PC-9 (cell line): ENCODE results near the gene MYLK. TPM values are rescaled to one million over a fixed set of nuclear protein-coding genes. Genes with fewer than 3 reads are reported as not detected.

ENCODE experiments used
- BruUV-seq: library from RNA; stranded (reverse); fragments of 400-500 nt; replicated peaks from 2 replicates; lab custom pipeline; 2021; lab: Mats Ljungman, UMichigan
- CTCF ChIA-PET: fragments of 300-600 bp; sonication (Branson Sonifier 250); formaldehyde crosslinking; loops from one replicate; lab custom pipeline; 2022; ENCODE audit warnings: antibody characterized with exemption; lab: Charles Lee
- POLR2A ChIA-PET: fragments of 300-600 bp; sonication (Branson Sonifier 250); formaldehyde crosslinking; loops from one replicate; lab custom pipeline; 2022; ENCODE audit warnings: antibody characterized with exemption; ENCODE audit not compliant: unreplicated experiment; lab: Charles Lee
- DNase-seq, 2 experiments: peaks; one replicate each; pipeline versions ENCODE4 v3.0.0 to v3.0.0-alpha.2; 2015 to 2022; ENCODE audit warnings: mixed read lengths in 1 of 2
- H2AFZ ChIP-seq: fragments of 200-600 bp; sonication (generic); 2 replicates; pipeline ENCODE4 v1.8.1; 2017; ENCODE audit warnings: antibody characterized with exemption
- H3F3A ChIP-seq: fragments of 200-600 bp; sonication (generic); 2 replicates; pipeline ENCODE4 v1.8.1; 2017; ENCODE audit warnings: antibody characterized with exemption, mild to moderate bottlenecking, low read depth; ENCODE audit not compliant: insufficient read depth
- H3K27ac ChIP-seq: fragments of 200-600 bp; sonication (generic); 2 replicates; pipeline ENCODE4 v1.6.1; 2016; ENCODE audit warnings: mixed run types
- H3K27me3 ChIP-seq: fragments of 200-600 bp; sonication (generic); 2 replicates; pipeline ENCODE4 v1.6.1; 2016; ENCODE audit warnings: low read depth, mixed run types; ENCODE audit not compliant: insufficient read depth
- H3K36me3 ChIP-seq: fragments of 200-600 bp; sonication (generic); 2 replicates; pipeline ENCODE4 v1.6.1; 2016; ENCODE audit warnings: low read depth, mixed run types
- H3K4me1 ChIP-seq: fragments of 200-600 bp; sonication (generic); replicated peaks from 2 replicates; pipeline ENCODE4 v1.6.1; 2016; ENCODE audit warnings: mixed run types; ENCODE audit not compliant: insufficient read depth
- H3K4me2 ChIP-seq: fragments of 200-600 bp; sonication (generic); 2 replicates; pipeline ENCODE4 v1.6.1; 2017; ENCODE audit warnings: mixed run types
- H3K4me3 ChIP-seq: fragments of 200-600 bp; sonication (generic); 2 replicates; pipeline ENCODE4 v1.6.1; 2016; ENCODE audit warnings: mixed run types
- H3K79me2 ChIP-seq: fragments of 200-600 bp; sonication (generic); 2 replicates; pipeline ENCODE4 v1.6.1; 2017; ENCODE audit warnings: low read depth, mixed run types
- H3K9me2 ChIP-seq: fragments of 200-600 bp; sonication (generic); 2 replicates; pipeline ENCODE4 v1.8.1; 2017; ENCODE audit warnings: mild to moderate bottlenecking; ENCODE audit not compliant: insufficient read depth
- H3K9me3 ChIP-seq: fragments of 200-600 bp; sonication (generic); 2 replicates; pipeline ENCODE4 v1.8.1; 2016; ENCODE audit warnings: low read depth; ENCODE audit not compliant: insufficient read depth
- H4K20me1 ChIP-seq: fragments of 200-600 bp; sonication (generic); 2 replicates; pipeline ENCODE4 v1.8.1; 2017; ENCODE audit not compliant: insufficient read depth
- EZH2 ChIP-seq: fragments of 200-600 bp; sonication (generic); IDR thresholded peaks from 2 replicates; pipeline ENCODE4 v1.8.0; 2017; ENCODE audit warnings: antibody characterized with exemption, low read depth
- intact Hi-C: fragments of 100-400 bp; cut with micrococcal nuclease; formaldehyde crosslinking; loops from one replicate; pipeline ENCODE4 v1.10.0; 2022; ENCODE audit not compliant: unreplicated experiment
- total RNA-seq: library from RNA; stranded (reverse); gene quantifications from 2 replicates; pipeline ENCODE4 v1.2.3, GENCODE V29; 2021
- TF ChIP-seq, protein P1 (sequence below): fragments of 200-600 bp; sonication (generic); conservative IDR thresholded peaks from 2 replicates; pipeline ENCODE4 v1.6.1; 2017; ENCODE audit warnings: mixed run types, antibody characterized with exemption, mild to moderate bottlenecking, moderate library complexity

Gene MYLK
- total RNA-seq, 1 experiment from 2014 or later, result 0.72 TPM

DNA sequence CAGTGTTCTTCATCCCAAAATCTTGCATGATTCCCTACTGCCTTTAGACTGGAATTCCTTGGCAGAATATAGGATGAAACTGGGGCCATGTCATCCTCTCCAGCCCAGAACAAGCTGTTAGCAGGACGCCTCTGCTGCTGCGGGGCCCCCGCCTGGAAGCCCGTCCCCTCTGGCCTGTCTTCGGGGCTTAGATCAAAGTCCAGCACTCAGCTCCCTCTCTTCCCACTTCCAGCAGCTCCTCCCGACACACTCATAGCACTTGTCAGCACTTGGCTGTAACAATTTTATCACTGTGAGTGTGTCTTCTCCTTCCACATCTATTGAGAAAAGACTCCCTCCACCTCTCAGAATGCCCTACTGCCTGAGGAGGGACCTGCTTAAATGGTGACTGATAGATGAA is 187.3 kb downstream of the MYLK start:
- Histone ChIP-seq H3K79me2 (no peaks in the 10 kb centered on the region), H3F3A (no peaks in the 10 kb centered on the region), H3K27me3 (no peaks in the 10 kb centered on the region), H3K9me3 (no peaks in the 10 kb centered on the region), H3K4me3 (no peak overlapping the region), H4K20me1 (no peaks in the 10 kb centered on the region), H2AFZ (no peak overlapping the region), H3K27ac (no peak overlapping the region), H3K36me3 (no peaks in the 10 kb centered on the region), H3K4me1 (no peaks in the 10 kb centered on the region), H3K4me2 (no peak overlapping the region), H3K9me2 (no peaks in the 10 kb centered on the region)
- no peak for DNase-seq
- CTCF ChIA-PET, result no interaction called here
- POLR2A ChIA-PET, result no interaction called here
- intact Hi-C loops, result no loop called here
- no peak for TF ChIP-seq EZH2
- TF ChIP-seq, protein P1, sequence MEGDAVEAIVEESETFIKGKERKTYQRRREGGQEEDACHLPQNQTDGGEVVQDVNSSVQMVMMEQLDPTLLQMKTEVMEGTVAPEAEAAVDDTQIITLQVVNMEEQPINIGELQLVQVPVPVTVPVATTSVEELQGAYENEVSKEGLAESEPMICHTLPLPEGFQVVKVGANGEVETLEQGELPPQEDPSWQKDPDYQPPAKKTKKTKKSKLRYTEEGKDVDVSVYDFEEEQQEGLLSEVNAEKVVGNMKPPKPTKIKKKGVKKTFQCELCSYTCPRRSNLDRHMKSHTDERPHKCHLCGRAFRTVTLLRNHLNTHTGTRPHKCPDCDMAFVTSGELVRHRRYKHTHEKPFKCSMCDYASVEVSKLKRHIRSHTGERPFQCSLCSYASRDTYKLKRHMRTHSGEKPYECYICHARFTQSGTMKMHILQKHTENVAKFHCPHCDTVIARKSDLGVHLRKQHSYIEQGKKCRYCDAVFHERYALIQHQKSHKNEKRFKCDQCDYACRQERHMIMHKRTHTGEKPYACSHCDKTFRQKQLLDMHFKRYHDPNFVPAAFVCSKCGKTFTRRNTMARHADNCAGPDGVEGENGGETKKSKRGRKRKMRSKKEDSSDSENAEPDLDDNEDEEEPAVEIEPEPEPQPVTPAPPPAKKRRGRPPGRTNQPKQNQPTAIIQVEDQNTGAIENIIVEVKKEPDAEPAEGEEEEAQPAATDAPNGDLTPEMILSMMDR, result no peak
- no TSS peak for BruUV-seq

DNA sequence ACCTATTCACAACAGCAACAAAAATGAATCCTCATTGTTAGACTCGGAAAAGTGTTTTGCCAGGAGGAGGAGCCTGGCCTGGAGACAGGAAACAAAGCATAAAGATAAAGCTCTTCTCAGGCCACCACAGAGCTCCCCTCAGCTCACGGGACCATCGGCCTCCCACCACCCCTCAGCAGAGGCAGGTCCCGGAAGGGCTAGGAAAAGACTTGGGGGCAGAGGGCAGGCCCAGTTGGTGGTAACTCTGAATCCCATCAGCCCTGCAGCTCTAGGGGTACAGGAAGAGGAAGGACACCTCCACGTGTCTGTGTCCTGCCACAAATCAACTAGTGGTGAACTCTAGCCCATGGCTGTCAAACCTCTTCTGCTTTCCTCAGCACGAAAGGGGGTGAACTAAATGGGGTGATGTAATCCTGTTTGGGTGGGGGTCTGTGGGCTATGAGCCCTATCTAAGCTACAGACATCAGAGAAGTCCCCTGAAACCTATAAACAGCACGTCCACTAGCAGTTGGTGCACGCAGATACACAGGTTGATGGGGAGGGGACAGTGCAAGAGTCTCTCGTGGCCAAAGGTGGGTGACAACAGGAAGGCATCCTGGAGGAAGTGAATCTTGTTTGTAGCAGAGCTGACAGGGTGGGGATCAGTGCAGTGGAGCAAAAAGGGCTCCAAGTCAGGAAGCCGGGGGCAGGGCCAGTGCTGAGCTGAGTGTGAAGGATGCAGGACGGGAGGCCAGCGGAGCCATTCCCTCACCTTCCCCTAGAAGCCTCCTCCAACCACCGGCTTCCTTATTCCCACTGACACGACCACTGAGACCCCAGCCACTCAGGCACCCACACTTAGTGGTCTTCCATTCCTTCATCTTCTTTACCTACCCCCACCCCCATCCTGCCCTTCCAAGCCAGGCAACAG is 188.1 kb downstream of the MYLK start:
- no peak overlapping the region for H3K27ac ChIP-seq
- BruUV-seq, result no TSS peak
- ChIA-PET POLR2A (no interaction called here), CTCF (no interaction called here)
- H3K79me2 ChIP-seq, result no peaks in the 10 kb centered on the region
- no peaks in the 10 kb centered on the region for H3F3A ChIP-seq
- H3K36me3 ChIP-seq, result no peaks in the 10 kb centered on the region
- H4K20me1 ChIP-seq, result no peaks in the 10 kb centered on the region
- no peaks in the 10 kb centered on the region for H3K9me2 ChIP-seq
- DNase-seq, result no peak
- H2AFZ ChIP-seq, result no peak overlapping the region
- no peak overlapping the region for H3K4me3 ChIP-seq
- no peaks in the 10 kb centered on the region for H3K9me3 ChIP-seq
- TF ChIP-seq, protein P1, result no peak
- TF ChIP-seq EZH2, result no peak
- no peak overlapping the region for H3K4me2 ChIP-seq
- H3K27me3 ChIP-seq, result no peaks in the 10 kb centered on the region
- intact Hi-C loops, result no loop called here
- H3K4me1 ChIP-seq, result no peaks in the 10 kb centered on the region

DNA sequence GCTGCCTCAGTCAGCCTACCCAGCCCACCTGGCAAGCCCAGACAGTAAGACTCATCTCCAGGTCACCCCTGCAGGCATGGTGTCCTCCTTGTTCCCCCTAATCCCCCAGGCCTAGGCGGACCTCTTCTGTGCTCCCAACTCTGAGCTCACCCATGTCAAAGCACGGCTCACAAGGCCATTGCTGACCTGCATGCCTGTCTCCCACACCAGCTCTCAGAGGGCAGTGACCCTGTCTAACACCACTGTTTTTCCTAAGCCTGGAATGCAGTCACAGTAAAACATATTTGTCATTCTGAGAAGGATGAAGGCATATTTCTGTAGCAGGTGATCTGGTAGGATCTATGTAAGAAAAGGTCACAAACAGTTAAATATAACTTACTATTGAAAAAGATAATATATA is 189.0 kb downstream of the MYLK start:
- TF ChIP-seq, protein P1, result no peak
- TF ChIP-seq EZH2, result no peak
- H3K9me3 ChIP-seq, result no peaks in the 10 kb centered on the region
- BruUV-seq, result no TSS peak
- DNase-seq, result no peak
- no peak overlapping the region for H3K4me3 ChIP-seq
- H3K4me1 ChIP-seq, result no peaks in the 10 kb centered on the region
- ChIA-PET CTCF (no interaction called here), POLR2A (no interaction called here)
- H3K9me2 ChIP-seq, result no peaks in the 10 kb centered on the region
- no peaks in the 10 kb centered on the region for H3K36me3 ChIP-seq
- no peak overlapping the region for H3K4me2 ChIP-seq
- intact Hi-C loops, result no loop called here
- H3K27me3 ChIP-seq, result no peaks in the 10 kb centered on the region
- H3F3A ChIP-seq, result no peaks in the 10 kb centered on the region
- no peak overlapping the region for H3K27ac ChIP-seq
- H3K79me2 ChIP-seq, result no peaks in the 10 kb centered on the region
- H4K20me1 ChIP-seq, result no peaks in the 10 kb centered on the region
- H2AFZ ChIP-seq, result no peak overlapping the region
